ENCODE measurements around the gene BIRC6. TPM values are rescaled to one million over a fixed set of nuclear protein-coding genes. Genes with fewer than 3 reads are reported as not detected.

BIRC6 gene
- total RNA-seq, 1 experiment from 2014 or later, result 63.1 TPM

DNA sequence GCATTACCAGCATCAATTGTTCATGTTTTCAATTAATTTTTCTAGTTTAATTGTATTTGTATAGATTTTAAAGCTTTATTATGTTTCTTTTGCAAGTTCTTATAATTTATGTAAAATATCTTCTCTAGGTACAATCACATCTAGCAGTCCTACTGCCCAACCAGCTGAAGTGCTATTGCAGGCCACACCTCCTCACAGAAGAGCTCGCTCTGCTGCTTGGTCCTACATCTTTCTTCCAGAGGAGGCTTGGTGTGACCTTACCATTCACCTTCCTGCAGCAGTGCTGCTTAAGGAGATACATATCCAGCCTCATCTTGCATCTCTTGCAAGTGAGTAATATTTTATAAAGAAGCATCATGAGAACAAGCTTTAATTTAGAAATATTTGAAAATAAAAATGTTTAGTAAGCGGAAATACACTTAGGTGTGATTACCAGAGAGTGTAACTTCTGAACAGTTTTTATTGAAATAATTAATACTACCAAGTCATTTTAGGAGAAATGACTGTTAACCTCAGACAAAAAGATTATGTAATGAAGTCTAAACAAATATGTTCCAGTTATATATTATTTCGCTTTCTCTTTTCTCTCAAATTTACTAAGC is 148.2 kb downstream of the BIRC6 start:
- CTCF ChIA-PET, result no interaction called here
- ATAC-seq (peak; percentile 43; the same call in 1 of the 2 replicates), DNase-seq (ENCODE audit: low spot score) (no peak)
- TF ChIP-seq RORB (CRISPR knock-in tag; IDR thresholded peaks at IDR 0.05), result no peak
- TF ChIP-seq ZMAT4 (CRISPR knock-in tag; IDR thresholded peaks at IDR 0.05), result no peak
- TF ChIP-seq, protein P1, sequence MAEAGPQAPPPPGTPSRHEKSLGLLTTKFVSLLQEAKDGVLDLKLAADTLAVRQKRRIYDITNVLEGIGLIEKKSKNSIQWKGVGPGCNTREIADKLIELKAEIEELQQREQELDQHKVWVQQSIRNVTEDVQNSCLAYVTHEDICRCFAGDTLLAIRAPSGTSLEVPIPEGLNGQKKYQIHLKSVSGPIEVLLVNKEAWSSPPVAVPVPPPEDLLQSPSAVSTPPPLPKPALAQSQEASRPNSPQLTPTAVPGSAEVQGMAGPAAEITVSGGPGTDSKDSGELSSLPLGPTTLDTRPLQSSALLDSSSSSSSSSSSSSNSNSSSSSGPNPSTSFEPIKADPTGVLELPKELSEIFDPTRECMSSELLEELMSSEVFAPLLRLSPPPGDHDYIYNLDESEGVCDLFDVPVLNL (CRISPR knock-in tag; IDR thresholded peaks at IDR 0.05; ENCODE audit: borderline replicate concordance, low read depth), result no peak
- TF ChIP-seq, protein P2, sequence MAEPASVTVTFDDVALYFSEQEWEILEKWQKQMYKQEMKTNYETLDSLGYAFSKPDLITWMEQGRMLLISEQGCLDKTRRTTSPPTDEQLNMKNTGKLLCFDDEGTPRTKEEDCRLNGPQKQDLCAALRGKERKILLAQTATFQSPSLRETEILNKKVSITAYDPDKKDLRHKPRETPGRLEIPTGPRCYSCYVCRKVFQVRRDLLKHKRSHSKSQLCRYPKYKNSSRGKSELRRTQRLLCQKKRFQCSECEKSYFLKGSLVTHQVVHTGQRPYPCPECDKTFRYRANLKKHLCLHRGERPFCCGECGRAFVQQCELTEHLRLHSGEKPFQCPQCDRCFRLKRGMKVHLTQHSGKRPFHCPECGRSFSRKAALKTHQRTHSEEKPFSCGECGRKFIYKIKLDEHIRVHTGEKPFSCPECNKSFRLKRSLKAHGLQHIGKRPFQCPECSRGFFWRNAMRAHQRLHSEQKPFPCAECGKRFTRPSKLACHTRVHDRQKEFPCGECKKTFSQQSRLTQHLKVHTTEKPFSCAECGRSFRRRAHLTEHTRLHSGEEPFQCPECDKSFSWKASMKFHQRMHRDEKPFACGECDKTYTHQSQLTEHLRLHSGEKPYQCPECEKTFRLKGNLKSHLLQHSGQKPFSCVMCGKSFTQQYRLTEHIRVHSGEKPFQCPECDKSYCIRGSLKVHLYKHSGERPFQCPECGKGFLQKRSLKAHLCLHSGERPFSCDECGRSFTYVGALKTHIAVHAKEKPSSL (CRISPR knock-in tag; conservative IDR thresholded peaks at IDR 0.05), result no peak
- TF ChIP-seq FOXK1 (CRISPR knock-in tag; IDR thresholded peaks at IDR 0.05), result no peak
- no peaks in the 10 kb centered on the region for H3K4me1 Mint-ChIP-seq
- H3K9me3 Mint-ChIP-seq, result no peaks in the 10 kb centered on the region
- no peak overlapping the region for H3K27ac Mint-ChIP-seq
- no peaks in the 10 kb centered on the region for H3K27me3 Mint-ChIP-seq (ENCODE audit: low read depth)
- POLR2A ChIA-PET, result interaction anchor here (0.6 kb wide), 1 partner anchor 9 kb away, joined by 4 read pairs; no protein-coding TSS in a partner anchor
- no peak overlapping the region for H3K4me3 Mint-ChIP-seq
- H3K36me3 Mint-ChIP-seq, result peaks cover 42% of the 10 kb centered on the region

- CTCF ChIA-PET, result no interaction called here
- POLR2A ChIA-PET, result no interaction called here
- no peak for DNase-seq (ENCODE audit: low spot score)
- H3K4me1 Mint-ChIP-seq, result no peaks in the 10 kb centered on the region
- no peak overlapping the region for H3K27ac Mint-ChIP-seq
- no peaks in the 10 kb centered on the region for H3K9me3 Mint-ChIP-seq
- no peak for ATAC-seq
- H3K27me3 Mint-ChIP-seq (ENCODE audit: low read depth), result no peaks in the 10 kb centered on the region
- TF ChIP-seq GTF2I (CRISPR knock-in tag; conservative IDR thresholded peaks at IDR 0.05) (no peak), JUN (CRISPR knock-in tag; IDR thresholded peaks at IDR 0.05) (no peak), MYBL2 (CRISPR knock-in tag; IDR thresholded peaks at IDR 0.05) (no peak), SOX15 (CRISPR knock-in tag; IDR thresholded peaks at IDR 0.05) (no peak), IRF2 (CRISPR knock-in tag; IDR thresholded peaks at IDR 0.05; ENCODE audit: borderline replicate concordance, low read depth) (no peak)
- TF ChIP-seq, protein P2 (CRISPR knock-in tag; conservative IDR thresholded peaks at IDR 0.05), result no peak
- TF ChIP-seq, protein P3, sequence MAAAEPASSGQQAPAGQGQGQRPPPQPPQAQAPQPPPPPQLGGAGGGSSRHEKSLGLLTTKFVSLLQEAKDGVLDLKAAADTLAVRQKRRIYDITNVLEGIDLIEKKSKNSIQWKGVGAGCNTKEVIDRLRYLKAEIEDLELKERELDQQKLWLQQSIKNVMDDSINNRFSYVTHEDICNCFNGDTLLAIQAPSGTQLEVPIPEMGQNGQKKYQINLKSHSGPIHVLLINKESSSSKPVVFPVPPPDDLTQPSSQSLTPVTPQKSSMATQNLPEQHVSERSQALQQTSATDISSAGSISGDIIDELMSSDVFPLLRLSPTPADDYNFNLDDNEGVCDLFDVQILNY (CRISPR knock-in tag; IDR thresholded peaks at IDR 0.05), result no peak
- H3K36me3 Mint-ChIP-seq, result peaks cover 47% of the 10 kb centered on the region
- H3K4me3 Mint-ChIP-seq, result no peak overlapping the region
Measured at GRCh38 chr2:32506446-32506845, 149.6 kb downstream of the BIRC6 start.

- Mint-ChIP-seq H3K4me1 (no peaks in the 10 kb centered on the region), H3K9me3 (no peaks in the 10 kb centered on the region), H3K36me3 (peaks cover 47% of the 10 kb centered on the region), H3K27me3 (ENCODE audit: low read depth) (no peaks in the 10 kb centered on the region), H3K4me3 (no peak overlapping the region), H3K27ac (no peak overlapping the region)
- no peak for TF ChIP-seq GTF2I (CRISPR knock-in tag; conservative IDR thresholded peaks at IDR 0.05)
- TF ChIP-seq NR1H2 (CRISPR knock-in tag; IDR thresholded peaks at IDR 0.05), result no peak
- no peak for TF ChIP-seq TCF7 (CRISPR knock-in tag; IDR thresholded peaks at IDR 0.05; ENCODE audit: low read depth)
- no peak for TF ChIP-seq MAX (CRISPR knock-in tag; IDR thresholded peaks at IDR 0.05)
- no peak for TF ChIP-seq MYBL2 (CRISPR knock-in tag; IDR thresholded peaks at IDR 0.05)
- TF ChIP-seq, protein P4, sequence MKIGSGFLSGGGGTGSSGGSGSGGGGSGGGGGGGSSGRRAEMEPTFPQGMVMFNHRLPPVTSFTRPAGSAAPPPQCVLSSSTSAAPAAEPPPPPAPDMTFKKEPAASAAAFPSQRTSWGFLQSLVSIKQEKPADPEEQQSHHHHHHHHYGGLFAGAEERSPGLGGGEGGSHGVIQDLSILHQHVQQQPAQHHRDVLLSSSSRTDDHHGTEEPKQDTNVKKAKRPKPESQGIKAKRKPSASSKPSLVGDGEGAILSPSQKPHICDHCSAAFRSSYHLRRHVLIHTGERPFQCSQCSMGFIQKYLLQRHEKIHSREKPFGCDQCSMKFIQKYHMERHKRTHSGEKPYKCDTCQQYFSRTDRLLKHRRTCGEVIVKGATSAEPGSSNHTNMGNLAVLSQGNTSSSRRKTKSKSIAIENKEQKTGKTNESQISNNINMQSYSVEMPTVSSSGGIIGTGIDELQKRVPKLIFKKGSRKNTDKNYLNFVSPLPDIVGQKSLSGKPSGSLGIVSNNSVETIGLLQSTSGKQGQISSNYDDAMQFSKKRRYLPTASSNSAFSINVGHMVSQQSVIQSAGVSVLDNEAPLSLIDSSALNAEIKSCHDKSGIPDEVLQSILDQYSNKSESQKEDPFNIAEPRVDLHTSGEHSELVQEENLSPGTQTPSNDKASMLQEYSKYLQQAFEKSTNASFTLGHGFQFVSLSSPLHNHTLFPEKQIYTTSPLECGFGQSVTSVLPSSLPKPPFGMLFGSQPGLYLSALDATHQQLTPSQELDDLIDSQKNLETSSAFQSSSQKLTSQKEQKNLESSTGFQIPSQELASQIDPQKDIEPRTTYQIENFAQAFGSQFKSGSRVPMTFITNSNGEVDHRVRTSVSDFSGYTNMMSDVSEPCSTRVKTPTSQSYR (CRISPR knock-in tag; IDR thresholded peaks at IDR 0.05), result no peak
- TF ChIP-seq ZNF423 (CRISPR knock-in tag; IDR thresholded peaks at IDR 0.05), result no peak
- no peak for TF ChIP-seq KAT7 (CRISPR knock-in tag; IDR thresholded peaks at IDR 0.05; ENCODE audit: borderline replicate concordance)
- TF ChIP-seq ZNF232 (CRISPR knock-in tag; IDR thresholded peaks at IDR 0.05), result no peak
- TF ChIP-seq, protein P1 (CRISPR knock-in tag; IDR thresholded peaks at IDR 0.05; ENCODE audit: borderline replicate concordance, low read depth), result no peak
- TF ChIP-seq JAZF1 (CRISPR knock-in tag; IDR thresholded peaks at IDR 0.05), result no peak
- no peak for TF ChIP-seq ZNF396 (CRISPR knock-in tag; IDR thresholded peaks at IDR 0.05; ENCODE audit: borderline replicate concordance)
- ChIA-PET POLR2A (no interaction called here), CTCF (no interaction called here)
- DNase-seq (ENCODE audit: low spot score) (no peak), ATAC-seq (no peak)
Measured at GRCh38 chr2:32514946-32515345, 158.1 kb downstream of the BIRC6 start.
